ENCODE data around the gene PACRG. TPM values are rescaled to one million over a fixed set of nuclear protein-coding genes. Genes with fewer than 3 reads are reported as not detected.

PACRG gene
- total and polyA plus RNA-seq, 2 experiments from 2014 or later: 0.17 to 0.68 TPM

DNA sequence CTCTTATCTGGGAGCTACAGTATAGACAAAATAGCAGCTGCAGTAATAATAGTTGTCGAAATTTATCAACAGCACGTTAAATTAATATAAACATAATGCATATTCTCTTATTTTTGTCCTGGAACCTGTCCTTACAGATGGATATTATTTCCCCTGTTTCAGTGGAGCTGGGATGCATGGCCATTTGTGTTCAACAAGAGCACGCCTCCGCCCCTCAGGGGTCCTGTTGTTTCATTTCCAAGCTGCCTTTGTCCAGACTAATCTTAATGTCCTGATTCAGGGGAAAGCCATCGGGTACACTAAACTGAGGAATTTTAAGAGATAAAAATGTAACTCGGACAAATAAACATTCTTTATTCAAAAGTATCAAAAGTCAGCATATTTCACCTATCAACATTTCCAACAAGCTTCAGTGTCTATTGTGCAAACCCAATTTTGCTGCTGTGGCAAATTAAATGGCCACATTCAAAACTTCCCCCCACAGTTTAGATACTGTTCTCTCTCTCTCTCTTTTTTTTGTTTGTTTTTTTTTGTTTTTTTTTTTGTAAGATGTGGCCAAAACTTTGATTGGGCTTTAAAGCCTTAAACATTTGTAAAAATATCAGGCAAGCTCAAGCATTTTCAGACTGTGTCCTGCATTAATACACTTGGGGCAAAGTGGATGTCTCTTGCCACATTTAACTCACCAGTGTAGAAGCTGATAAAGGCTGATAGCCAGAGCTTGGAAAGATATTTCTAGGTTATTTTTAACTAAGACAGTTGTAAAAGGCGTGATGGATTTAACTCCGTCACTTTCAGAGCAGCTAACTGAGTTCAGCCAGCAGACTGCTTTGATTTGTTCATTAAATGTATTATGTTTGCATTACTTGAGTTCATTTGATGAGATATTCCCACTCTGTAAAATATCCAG lies 574.2 kb downstream of the PACRG start (continued):
- TF ChIP-seq, protein P1, sequence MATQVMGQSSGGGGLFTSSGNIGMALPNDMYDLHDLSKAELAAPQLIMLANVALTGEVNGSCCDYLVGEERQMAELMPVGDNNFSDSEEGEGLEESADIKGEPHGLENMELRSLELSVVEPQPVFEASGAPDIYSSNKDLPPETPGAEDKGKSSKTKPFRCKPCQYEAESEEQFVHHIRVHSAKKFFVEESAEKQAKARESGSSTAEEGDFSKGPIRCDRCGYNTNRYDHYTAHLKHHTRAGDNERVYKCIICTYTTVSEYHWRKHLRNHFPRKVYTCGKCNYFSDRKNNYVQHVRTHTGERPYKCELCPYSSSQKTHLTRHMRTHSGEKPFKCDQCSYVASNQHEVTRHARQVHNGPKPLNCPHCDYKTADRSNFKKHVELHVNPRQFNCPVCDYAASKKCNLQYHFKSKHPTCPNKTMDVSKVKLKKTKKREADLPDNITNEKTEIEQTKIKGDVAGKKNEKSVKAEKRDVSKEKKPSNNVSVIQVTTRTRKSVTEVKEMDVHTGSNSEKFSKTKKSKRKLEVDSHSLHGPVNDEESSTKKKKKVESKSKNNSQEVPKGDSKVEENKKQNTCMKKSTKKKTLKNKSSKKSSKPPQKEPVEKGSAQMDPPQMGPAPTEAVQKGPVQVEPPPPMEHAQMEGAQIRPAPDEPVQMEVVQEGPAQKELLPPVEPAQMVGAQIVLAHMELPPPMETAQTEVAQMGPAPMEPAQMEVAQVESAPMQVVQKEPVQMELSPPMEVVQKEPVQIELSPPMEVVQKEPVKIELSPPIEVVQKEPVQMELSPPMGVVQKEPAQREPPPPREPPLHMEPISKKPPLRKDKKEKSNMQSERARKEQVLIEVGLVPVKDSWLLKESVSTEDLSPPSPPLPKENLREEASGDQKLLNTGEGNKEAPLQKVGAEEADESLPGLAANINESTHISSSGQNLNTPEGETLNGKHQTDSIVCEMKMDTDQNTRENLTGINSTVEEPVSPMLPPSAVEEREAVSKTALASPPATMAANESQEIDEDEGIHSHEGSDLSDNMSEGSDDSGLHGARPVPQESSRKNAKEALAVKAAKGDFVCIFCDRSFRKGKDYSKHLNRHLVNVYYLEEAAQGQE (IDR thresholded peaks at IDR 0.05; ENCODE audit: unreplicated experiment): no peak
- TF ChIP-seq NANOG (IDR thresholded peaks at IDR 0.05; ENCODE audit: borderline replicate concordance) (no peak), ZNF331 (CRISPR knock-in tag; IDR thresholded peaks at IDR 0.05; ENCODE audit: low read depth) (no peak), STAT1 (IDR thresholded peaks at IDR 0.05; ENCODE audit: unreplicated experiment) (no peak), ZNF114 (CRISPR knock-in tag; IDR thresholded peaks at IDR 0.05) (no peak), JUNB (IDR thresholded peaks at IDR 0.05; ENCODE audit: unreplicated experiment) (no peak), POLR2AphosphoS5 (IDR thresholded peaks at IDR 0.05; ENCODE audit: low read depth) (no peak)

DNA sequence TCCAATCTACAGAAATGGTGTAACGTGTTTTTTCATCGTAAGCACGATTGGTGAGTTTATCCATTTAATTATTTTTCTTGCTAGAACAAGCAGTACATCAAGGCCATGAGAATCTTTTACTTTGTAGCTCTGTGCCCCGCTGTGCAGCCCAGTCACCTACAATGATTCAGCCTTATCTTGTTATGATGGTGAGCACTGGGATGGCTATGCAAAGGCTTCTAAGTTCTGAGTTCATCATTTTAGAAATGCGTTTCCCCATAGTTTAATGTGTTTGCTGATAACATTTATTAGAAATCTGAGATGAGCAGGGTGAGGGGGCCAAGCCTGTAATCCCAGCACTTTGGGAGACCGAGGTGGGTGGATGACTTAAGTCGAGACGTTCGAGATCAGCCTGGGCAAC lies 575.0 kb downstream of the PACRG start:
- Histone ChIP-seq H3K27ac (ENCODE audit: low read depth) (no peak overlapping the region), H3K27me3 (ENCODE audit: insufficient read depth) (no peaks in the 10 kb centered on the region), H3F3A (replicated peaks; ENCODE audit: low read depth) (no peaks in the 10 kb centered on the region), H3K79me2 (replicated peaks; ENCODE audit: insufficient read depth) (no peaks in the 10 kb centered on the region), H3K4me1 (ENCODE audit: insufficient read depth) (no peaks in the 10 kb centered on the region), H2AFZ (no peak overlapping the region), H3K4me3 (no peak overlapping the region), H4K20me1 (replicated peaks; ENCODE audit: insufficient read depth) (no peaks in the 10 kb centered on the region), H3K9me2 (ENCODE audit: insufficient read depth) (peaks cover 3% of the 10 kb centered on the region; the same call in 1 of the 2 replicates), H3K4me2 (no peak overlapping the region), H3K36me3 (ENCODE audit: insufficient read depth) (no peaks in the 10 kb centered on the region)
- H3K4me1 Mint-ChIP-seq: peaks cover 2% of the 10 kb centered on the region; the same call in 1 of the 3 replicates
- no peak overlapping the region for H3K4me3 Mint-ChIP-seq
- TF ChIP-seq, protein P2, sequence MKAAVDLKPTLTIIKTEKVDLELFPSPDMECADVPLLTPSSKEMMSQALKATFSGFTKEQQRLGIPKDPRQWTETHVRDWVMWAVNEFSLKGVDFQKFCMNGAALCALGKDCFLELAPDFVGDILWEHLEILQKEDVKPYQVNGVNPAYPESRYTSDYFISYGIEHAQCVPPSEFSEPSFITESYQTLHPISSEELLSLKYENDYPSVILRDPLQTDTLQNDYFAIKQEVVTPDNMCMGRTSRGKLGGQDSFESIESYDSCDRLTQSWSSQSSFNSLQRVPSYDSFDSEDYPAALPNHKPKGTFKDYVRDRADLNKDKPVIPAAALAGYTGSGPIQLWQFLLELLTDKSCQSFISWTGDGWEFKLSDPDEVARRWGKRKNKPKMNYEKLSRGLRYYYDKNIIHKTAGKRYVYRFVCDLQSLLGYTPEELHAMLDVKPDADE (IDR thresholded peaks at IDR 0.05): no peak
- no peak for TF ChIP-seq EZH2 (IDR thresholded peaks at IDR 0.05; ENCODE audit: low read depth, unreplicated experiment)
- TF ChIP-seq NANOG (IDR thresholded peaks at IDR 0.05; ENCODE audit: borderline replicate concordance): no peak
- no peak for TF ChIP-seq ZNF114 (CRISPR knock-in tag; IDR thresholded peaks at IDR 0.05)
- TF ChIP-seq, protein P3, sequence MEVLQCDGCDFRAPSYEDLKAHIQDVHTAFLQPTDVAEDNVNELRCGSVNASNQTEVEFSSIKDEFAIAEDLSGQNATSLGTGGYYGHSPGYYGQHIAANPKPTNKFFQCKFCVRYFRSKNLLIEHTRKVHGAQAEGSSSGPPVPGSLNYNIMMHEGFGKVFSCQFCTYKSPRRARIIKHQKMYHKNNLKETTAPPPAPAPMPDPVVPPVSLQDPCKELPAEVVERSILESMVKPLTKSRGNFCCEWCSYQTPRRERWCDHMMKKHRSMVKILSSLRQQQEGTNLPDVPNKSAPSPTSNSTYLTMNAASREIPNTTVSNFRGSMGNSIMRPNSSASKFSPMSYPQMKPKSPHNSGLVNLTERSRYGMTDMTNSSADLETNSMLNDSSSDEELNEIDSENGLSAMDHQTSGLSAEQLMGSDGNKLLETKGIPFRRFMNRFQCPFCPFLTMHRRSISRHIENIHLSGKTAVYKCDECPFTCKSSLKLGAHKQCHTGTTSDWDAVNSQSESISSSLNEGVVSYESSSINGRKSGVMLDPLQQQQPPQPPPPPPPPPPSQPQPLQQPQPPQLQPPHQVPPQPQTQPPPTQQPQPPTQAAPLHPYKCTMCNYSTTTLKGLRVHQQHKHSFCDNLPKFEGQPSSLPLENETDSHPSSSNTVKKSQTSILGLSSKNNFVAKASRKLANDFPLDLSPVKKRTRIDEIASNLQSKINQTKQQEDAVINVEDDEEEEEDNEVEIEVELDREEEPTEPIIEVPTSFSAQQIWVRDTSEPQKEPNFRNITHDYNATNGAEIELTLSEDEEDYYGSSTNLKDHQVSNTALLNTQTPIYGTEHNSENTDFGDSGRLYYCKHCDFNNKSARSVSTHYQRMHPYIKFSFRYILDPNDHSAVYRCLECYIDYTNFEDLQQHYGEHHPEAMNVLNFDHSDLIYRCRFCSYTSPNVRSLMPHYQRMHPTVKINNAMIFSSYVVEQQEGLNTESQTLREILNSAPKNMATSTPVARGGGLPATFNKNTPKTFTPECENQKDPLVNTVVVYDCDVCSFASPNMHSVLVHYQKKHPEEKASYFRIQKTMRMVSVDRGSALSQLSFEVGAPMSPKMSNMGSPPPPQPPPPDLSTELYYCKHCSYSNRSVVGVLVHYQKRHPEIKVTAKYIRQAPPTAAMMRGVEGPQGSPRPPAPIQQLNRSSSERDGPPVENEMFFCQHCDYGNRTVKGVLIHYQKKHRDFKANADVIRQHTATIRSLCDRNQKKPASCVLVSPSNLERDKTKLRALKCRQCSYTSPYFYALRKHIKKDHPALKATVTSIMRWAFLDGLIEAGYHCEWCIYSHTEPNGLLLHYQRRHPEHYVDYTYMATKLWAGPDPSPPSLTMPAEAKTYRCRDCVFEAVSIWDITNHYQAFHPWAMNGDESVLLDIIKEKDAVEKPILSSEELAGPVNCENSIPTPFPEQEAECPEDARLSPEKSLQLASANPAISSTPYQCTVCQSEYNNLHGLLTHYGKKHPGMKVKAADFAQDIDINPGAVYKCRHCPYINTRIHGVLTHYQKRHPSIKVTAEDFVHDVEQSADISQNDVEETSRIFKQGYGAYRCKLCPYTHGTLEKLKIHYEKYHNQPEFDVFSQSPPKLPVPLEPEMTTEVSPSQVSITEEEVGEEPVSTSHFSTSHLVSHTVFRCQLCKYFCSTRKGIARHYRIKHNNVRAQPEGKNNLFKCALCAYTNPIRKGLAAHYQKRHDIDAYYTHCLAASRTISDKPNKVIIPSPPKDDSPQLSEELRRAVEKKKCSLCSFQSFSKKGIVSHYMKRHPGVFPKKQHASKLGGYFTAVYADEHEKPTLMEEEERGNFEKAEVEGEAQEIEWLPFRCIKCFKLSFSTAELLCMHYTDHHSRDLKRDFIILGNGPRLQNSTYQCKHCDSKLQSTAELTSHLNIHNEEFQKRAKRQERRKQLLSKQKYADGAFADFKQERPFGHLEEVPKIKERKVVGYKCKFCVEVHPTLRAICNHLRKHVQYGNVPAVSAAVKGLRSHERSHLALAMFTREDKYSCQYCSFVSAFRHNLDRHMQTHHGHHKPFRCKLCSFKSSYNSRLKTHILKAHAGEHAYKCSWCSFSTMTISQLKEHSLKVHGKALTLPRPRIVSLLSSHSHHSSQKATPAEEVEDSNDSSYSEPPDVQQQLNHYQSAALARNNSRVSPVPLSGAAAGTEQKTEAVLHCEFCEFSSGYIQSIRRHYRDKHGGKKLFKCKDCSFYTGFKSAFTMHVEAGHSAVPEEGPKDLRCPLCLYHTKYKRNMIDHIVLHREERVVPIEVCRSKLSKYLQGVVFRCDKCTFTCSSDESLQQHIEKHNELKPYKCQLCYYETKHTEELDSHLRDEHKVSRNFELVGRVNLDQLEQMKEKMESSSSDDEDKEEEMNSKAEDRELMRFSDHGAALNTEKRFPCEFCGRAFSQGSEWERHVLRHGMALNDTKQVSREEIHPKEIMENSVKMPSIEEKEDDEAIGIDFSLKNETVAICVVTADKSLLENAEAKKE (CRISPR knock-in tag; IDR thresholded peaks at IDR 0.05): no peak
- TF ChIP-seq STAT1 (IDR thresholded peaks at IDR 0.05; ENCODE audit: unreplicated experiment): no peak
- H3K9me3 Mint-ChIP-seq: no peaks in the 10 kb centered on the region
- DNase-seq (ENCODE audit: low spot score) (no peak), ATAC-seq (no peak)
- H3K27ac Mint-ChIP-seq: no peak overlapping the region
- H3K36me3 Mint-ChIP-seq (ENCODE audit: low read depth): no peaks in the 10 kb centered on the region
- H3K27me3 Mint-ChIP-seq (ENCODE audit: insufficient read depth, low read depth, poor library complexity): peaks cover 7% of the 10 kb centered on the region
